PC-9 (cell line): ENCODE measurements around the gene TBCD. TPM values are rescaled to one million over a fixed set of nuclear protein-coding genes. Genes with fewer than 3 reads are reported as not detected.

Source experiments
- BruUV-seq: library from RNA; stranded (reverse); fragments of 400-500 nt; replicated peaks from 2 replicates; lab custom pipeline; 2021; lab: Mats Ljungman, UMichigan
- CTCF ChIA-PET: fragments of 300-600 bp; sonication (Branson Sonifier 250); formaldehyde crosslinking; loops from one replicate; lab custom pipeline; 2022; ENCODE audit warnings: antibody characterized with exemption; lab: Charles Lee
- POLR2A ChIA-PET: fragments of 300-600 bp; sonication (Branson Sonifier 250); formaldehyde crosslinking; loops from one replicate; lab custom pipeline; 2022; ENCODE audit warnings: antibody characterized with exemption; ENCODE audit not compliant: unreplicated experiment; lab: Charles Lee
- DNase-seq, 2 experiments: peaks; one replicate each; pipeline versions ENCODE4 v3.0.0 to v3.0.0-alpha.2; 2015 to 2022; ENCODE audit warnings: mixed read lengths in 1 of 2
- H2AFZ ChIP-seq: fragments of 200-600 bp; sonication (generic); 2 replicates; pipeline ENCODE4 v1.8.1; 2017; ENCODE audit warnings: antibody characterized with exemption
- H3F3A ChIP-seq: fragments of 200-600 bp; sonication (generic); 2 replicates; pipeline ENCODE4 v1.8.1; 2017; ENCODE audit warnings: antibody characterized with exemption, mild to moderate bottlenecking, low read depth; ENCODE audit not compliant: insufficient read depth
- H3K27ac ChIP-seq: fragments of 200-600 bp; sonication (generic); 2 replicates; pipeline ENCODE4 v1.6.1; 2016; ENCODE audit warnings: mixed run types
- H3K27me3 ChIP-seq: fragments of 200-600 bp; sonication (generic); 2 replicates; pipeline ENCODE4 v1.6.1; 2016; ENCODE audit warnings: low read depth, mixed run types; ENCODE audit not compliant: insufficient read depth
- H3K36me3 ChIP-seq: fragments of 200-600 bp; sonication (generic); 2 replicates; pipeline ENCODE4 v1.6.1; 2016; ENCODE audit warnings: low read depth, mixed run types
- H3K4me1 ChIP-seq: fragments of 200-600 bp; sonication (generic); replicated peaks from 2 replicates; pipeline ENCODE4 v1.6.1; 2016; ENCODE audit warnings: mixed run types; ENCODE audit not compliant: insufficient read depth
- H3K4me2 ChIP-seq: fragments of 200-600 bp; sonication (generic); 2 replicates; pipeline ENCODE4 v1.6.1; 2017; ENCODE audit warnings: mixed run types
- H3K4me3 ChIP-seq: fragments of 200-600 bp; sonication (generic); 2 replicates; pipeline ENCODE4 v1.6.1; 2016; ENCODE audit warnings: mixed run types
- H3K79me2 ChIP-seq: fragments of 200-600 bp; sonication (generic); 2 replicates; pipeline ENCODE4 v1.6.1; 2017; ENCODE audit warnings: low read depth, mixed run types
- H3K9me2 ChIP-seq: fragments of 200-600 bp; sonication (generic); 2 replicates; pipeline ENCODE4 v1.8.1; 2017; ENCODE audit warnings: mild to moderate bottlenecking; ENCODE audit not compliant: insufficient read depth
- H3K9me3 ChIP-seq: fragments of 200-600 bp; sonication (generic); 2 replicates; pipeline ENCODE4 v1.8.1; 2016; ENCODE audit warnings: low read depth; ENCODE audit not compliant: insufficient read depth
- H4K20me1 ChIP-seq: fragments of 200-600 bp; sonication (generic); 2 replicates; pipeline ENCODE4 v1.8.1; 2017; ENCODE audit not compliant: insufficient read depth
- CTCF ChIP-seq: fragments of 200-600 bp; sonication (generic); conservative IDR thresholded peaks from 2 replicates; pipeline ENCODE4 v1.6.1; 2017; ENCODE audit warnings: mixed run types, antibody characterized with exemption, mild to moderate bottlenecking, moderate library complexity
- EZH2 ChIP-seq: fragments of 200-600 bp; sonication (generic); IDR thresholded peaks from 2 replicates; pipeline ENCODE4 v1.8.0; 2017; ENCODE audit warnings: antibody characterized with exemption, low read depth
- intact Hi-C: fragments of 100-400 bp; cut with micrococcal nuclease; formaldehyde crosslinking; loops from one replicate; pipeline ENCODE4 v1.10.0; 2022; ENCODE audit not compliant: unreplicated experiment
- total RNA-seq: library from RNA; stranded (reverse); gene quantifications from 2 replicates; pipeline ENCODE4 v1.2.3, GENCODE V29; 2021

TBCD gene
- total RNA-seq, 1 experiment from 2014 or later, result 115 TPM

- intact Hi-C loops, result no loop called here
- Histone ChIP-seq H3F3A (no peaks in the 10 kb centered on the region), H3K4me3 (no peak overlapping the region), H3K4me2 (no peak overlapping the region), H4K20me1 (no peaks in the 10 kb centered on the region), H3K9me3 (no peaks in the 10 kb centered on the region), H3K27ac (no peak overlapping the region), H2AFZ (no peak overlapping the region), H3K4me1 (no peaks in the 10 kb centered on the region), H3K27me3 (no peaks in the 10 kb centered on the region), H3K36me3 (no peaks in the 10 kb centered on the region), H3K9me2 (no peaks in the 10 kb centered on the region), H3K79me2 (no peaks in the 10 kb centered on the region)
- TF ChIP-seq EZH2 (no peak), CTCF (no peak)
- BruUV-seq, result no TSS peak
- ChIA-PET POLR2A (no interaction called here), CTCF (interaction anchor here (0.5 kb wide), 1 partner anchor 113 kb away, joined by 3 read pairs; no protein-coding TSS in a partner anchor)
- DNase-seq, result no peak
Measured at GRCh38 chr17:82802075-82802780, 50.4 kb downstream of the TBCD start.

GRCh38 chr17:82803185-82803584 is 51.3 kb downstream of the TBCD start:
- ChIA-PET POLR2A (no interaction called here), CTCF (interaction anchor here (0.5 kb wide), 1 partner anchor 112 kb away, joined by 3 read pairs; no protein-coding TSS in a partner anchor)
- Histone ChIP-seq H3K36me3 (no peaks in the 10 kb centered on the region), H2AFZ (no peak overlapping the region), H3F3A (no peaks in the 10 kb centered on the region), H3K9me3 (no peaks in the 10 kb centered on the region), H3K27ac (no peak overlapping the region), H4K20me1 (no peaks in the 10 kb centered on the region), H3K9me2 (no peaks in the 10 kb centered on the region), H3K4me3 (no peak overlapping the region), H3K27me3 (no peaks in the 10 kb centered on the region), H3K4me2 (no peak overlapping the region), H3K4me1 (no peaks in the 10 kb centered on the region), H3K79me2 (no peaks in the 10 kb centered on the region)
- no TSS peak for BruUV-seq
- TF ChIP-seq CTCF, result no peak
- TF ChIP-seq EZH2, result no peak
- DNase-seq, result no peak
- intact Hi-C loops, result no loop called here

GRCh38 chr17:82803606-82804005 is 51.7 kb downstream of the TBCD start:
- no peak for DNase-seq
- ChIA-PET CTCF (no interaction called here), POLR2A (no interaction called here)
- Histone ChIP-seq H3K27ac (no peak overlapping the region), H3K9me3 (no peaks in the 10 kb centered on the region), H3K9me2 (no peaks in the 10 kb centered on the region), H3K79me2 (no peaks in the 10 kb centered on the region), H3K4me2 (no peak overlapping the region), H3F3A (no peaks in the 10 kb centered on the region), H3K4me1 (no peaks in the 10 kb centered on the region), H2AFZ (no peak overlapping the region), H3K36me3 (no peaks in the 10 kb centered on the region), H4K20me1 (no peaks in the 10 kb centered on the region), H3K4me3 (no peak overlapping the region), H3K27me3 (no peaks in the 10 kb centered on the region)
- BruUV-seq, result no TSS peak
- no peak for TF ChIP-seq CTCF
- TF ChIP-seq EZH2, result no peak
- intact Hi-C loops, result no loop called here
